Naive B cell (primary cell): ENCODE data around the gene SRCAP. TPM values are rescaled to one million over a fixed set of nuclear protein-coding genes. Genes with fewer than 3 reads are reported as not detected.

ENCODE experiments used
- ATAC-seq, 2 donors: fragments of 150-1000 bp; cut with Tn5 transposase; 2 replicates each; pipeline ENCODE4 v1.10.0; 2021; ENCODE audit warnings: low read depth in 2 of 2, mild to moderate bottlenecking in 2 of 2, moderate library complexity in 2 of 2
- DNase-seq: peaks from one replicate; pipeline ENCODE4 v3.0.0; 2022
- H3K27ac Mint-ChIP-seq, 6 donors: one replicate each; pipeline ENCODE4 v1.8.0; 2020 to 2022; ENCODE audit warnings: mild to moderate bottlenecking in 6 of 6, mixed read lengths in 6 of 6, moderate library complexity in 5 of 6, inconsistent platforms in 2 of 6
- H3K27me3 Mint-ChIP-seq, 3 donors: one replicate each; pipeline ENCODE4 v1.8.0; 2021 to 2022; ENCODE audit warnings: mixed read lengths in 3 of 3, mild to moderate bottlenecking in 1 of 3
- H3K36me3 Mint-ChIP-seq, 2 donors: one replicate each; pipeline ENCODE4 v1.8.0; 2020 to 2022; ENCODE audit warnings: mixed read lengths in 2 of 2, inconsistent platforms in 1 of 2, mild to moderate bottlenecking in 1 of 2
- H3K4me1 Mint-ChIP-seq, 3 donors: one replicate each; pipeline ENCODE4 v1.8.0; 2020 to 2022; ENCODE audit warnings: mixed read lengths in 3 of 3, inconsistent platforms in 1 of 3, mild to moderate bottlenecking in 1 of 3, moderate library complexity in 1 of 3
- H3K4me3 Mint-ChIP-seq, 8 donors: one replicate each; pipeline ENCODE4 v1.8.0; 2020 to 2022; ENCODE audit warnings: mild to moderate bottlenecking in 8 of 8, mixed read lengths in 8 of 8, moderate library complexity in 8 of 8, inconsistent platforms in 2 of 8
- H3K9me3 Mint-ChIP-seq, 7 donors: one replicate each; pipeline ENCODE4 v1.8.0; 2020 to 2022; ENCODE audit warnings: mixed read lengths in 7 of 7, mild to moderate bottlenecking in 5 of 7, inconsistent platforms in 2 of 7, moderate library complexity in 1 of 7
- polyA plus RNA-seq, 6 donors: library from polyadenylated mRNA; unstranded; fragments of 300-500 nt; fragmentation: Illumina TruSeq; gene quantifications; one replicate each; pipeline ENCODE4 v1.2.3, GENCODE V29; 2021; ENCODE audit warnings: low read depth in 6 of 6

The SRCAP gene
- polyA plus RNA-seq, 6 donors from 2014 or later = 11.9 to 41.5 (median 14.8) TPM; not detected in 1

DNA sequence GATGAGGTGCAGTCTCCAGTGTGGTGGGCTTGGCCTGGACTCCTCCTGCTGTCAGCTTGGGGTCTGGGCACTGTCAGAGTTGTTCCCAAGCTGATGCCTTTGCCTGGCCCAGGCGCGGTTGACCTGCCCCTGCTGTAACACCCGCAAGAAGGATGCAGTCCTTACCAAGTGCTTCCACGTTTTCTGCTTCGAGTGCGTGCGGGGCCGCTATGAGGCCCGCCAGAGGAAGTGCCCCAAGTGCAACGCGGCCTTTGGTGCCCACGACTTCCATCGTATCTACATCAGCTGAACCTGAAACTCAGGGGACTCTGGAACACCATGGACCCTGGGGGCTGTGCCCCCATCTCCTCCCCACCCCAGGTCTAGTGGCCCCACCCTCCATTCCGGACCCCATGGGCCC lies 74.9 kb downstream of the SRCAP start:
- Mint-ChIP-seq H3K27ac (no peak overlapping the region), H3K36me3 (peaks cover 3 to 19% of the 10 kb centered on the region in 2 donors), H3K9me3 (no peaks in the 10 kb centered on the region), H3K4me1 (peaks cover 25 to 48% (median 43%) of the 10 kb centered on the region in 3 donors), H3K4me3 (peak overlapping the region in 2 of 8 donors; percentile 6 to 36), H3K27me3 (peaks cover 6 to 17% (median 11%) of the 10 kb centered on the region in 3 donors)
- ATAC-seq (no peak), DNase-seq (no peak)

DNA sequence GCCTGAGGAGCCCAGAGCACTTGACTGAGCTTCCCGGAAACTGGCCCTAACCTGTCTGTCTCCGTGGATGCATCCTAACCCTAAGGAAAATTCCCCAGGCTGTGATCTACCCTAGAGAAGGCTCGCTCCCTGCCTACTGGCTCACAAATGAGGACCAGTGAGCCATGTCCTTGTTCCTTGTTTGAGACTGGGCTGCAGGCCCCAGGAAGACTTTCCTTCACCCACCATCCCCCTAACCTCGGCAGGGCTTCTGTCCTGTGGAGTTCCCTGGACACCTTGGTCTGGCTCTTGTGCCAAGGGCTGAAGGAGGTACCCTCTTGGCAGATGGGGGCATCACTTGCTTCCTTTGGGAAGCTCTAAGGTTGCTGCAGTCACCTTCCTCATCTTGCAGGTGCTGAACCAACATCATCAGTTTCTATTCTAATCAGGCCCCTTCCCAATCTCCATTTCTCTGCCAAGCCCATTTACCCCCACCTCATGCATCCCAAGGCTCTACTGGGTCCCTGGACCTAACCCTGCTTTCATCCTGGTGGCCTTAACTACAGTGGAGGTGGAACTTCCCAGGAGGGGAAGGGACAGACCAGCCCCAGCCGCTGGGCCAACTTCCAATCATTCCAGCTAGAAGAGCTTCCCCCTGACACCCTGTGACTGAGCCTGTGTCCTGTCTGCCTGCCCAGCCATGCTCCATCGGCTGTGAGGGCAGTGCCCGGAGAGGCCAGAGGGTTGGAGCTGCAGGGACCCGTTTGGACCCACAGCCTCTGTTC lies 75.6 kb downstream of the SRCAP start:
- no peak for ATAC-seq
- Mint-ChIP-seq H3K4me1 (peaks cover 25 to 48% (median 42%) of the 10 kb centered on the region in 3 donors), H3K9me3 (no peaks in the 10 kb centered on the region), H3K27ac (peak overlapping the region in 1 of 6 donors; percentile 89), H3K27me3 (peaks cover 6 to 21% (median 11%) of the 10 kb centered on the region in 3 donors), H3K36me3 (peaks cover 0 to 15% of the 10 kb centered on the region in 2 donors), H3K4me3 (peak overlapping the region; percentile 61 to 95 (median 88))
- no peak for DNase-seq

GRCh38 chr16:30775131-30775391 lies 76.1 kb downstream of the SRCAP start:
- peaks cover 6 to 21% (median 11%) of the 10 kb centered on the region in 3 donors for H3K27me3 Mint-ChIP-seq
- H3K36me3 Mint-ChIP-seq = peaks cover 0 to 15% of the 10 kb centered on the region in 2 donors
- H3K9me3 Mint-ChIP-seq = no peaks in the 10 kb centered on the region
- H3K27ac Mint-ChIP-seq = peak overlapping the region in 1 of 6 donors; percentile 42
- peak overlapping the region; percentile 61 to 95 (median 88) for H3K4me3 Mint-ChIP-seq
- DNase-seq (no peak), ATAC-seq (no peak)
- H3K4me1 Mint-ChIP-seq = peaks cover 25 to 48% (median 42%) of the 10 kb centered on the region in 3 donors

GRCh38 chr16:30775392-30776188 lies 76.6 kb downstream of the SRCAP start:
- Mint-ChIP-seq H3K4me1 (peaks cover 25 to 48% (median 42%) of the 10 kb centered on the region in 3 donors), H3K27me3 (peaks cover 6 to 21% (median 11%) of the 10 kb centered on the region in 3 donors), H3K27ac (peak overlapping the region in 1 of 6 donors; percentile 42), H3K4me3 (peak overlapping the region; percentile 61 to 95 (median 88)), H3K36me3 (peaks cover 0 to 15% of the 10 kb centered on the region in 2 donors), H3K9me3 (no peaks in the 10 kb centered on the region)
- DNase-seq = peak; percentile 33
- ATAC-seq = peak; percentile 78 to 80

GRCh38 chr16:30777591-30778297 lies 78.8 kb downstream of the SRCAP start:
- H3K4me1 Mint-ChIP-seq = peaks cover 20 to 39% (median 36%) of the 10 kb centered on the region in 3 donors
- H3K27ac Mint-ChIP-seq = no peak overlapping the region
- DNase-seq (no peak), ATAC-seq (no peak)
- peaks cover 0 to 4% of the 10 kb centered on the region in 2 donors for H3K36me3 Mint-ChIP-seq
- H3K9me3 Mint-ChIP-seq = no peaks in the 10 kb centered on the region
- H3K4me3 Mint-ChIP-seq = peak overlapping the region in 3 of 8 donors; percentile 10 to 61 (median 41)
- H3K27me3 Mint-ChIP-seq = peaks cover 6 to 21% (median 11%) of the 10 kb centered on the region in 3 donors

DNA sequence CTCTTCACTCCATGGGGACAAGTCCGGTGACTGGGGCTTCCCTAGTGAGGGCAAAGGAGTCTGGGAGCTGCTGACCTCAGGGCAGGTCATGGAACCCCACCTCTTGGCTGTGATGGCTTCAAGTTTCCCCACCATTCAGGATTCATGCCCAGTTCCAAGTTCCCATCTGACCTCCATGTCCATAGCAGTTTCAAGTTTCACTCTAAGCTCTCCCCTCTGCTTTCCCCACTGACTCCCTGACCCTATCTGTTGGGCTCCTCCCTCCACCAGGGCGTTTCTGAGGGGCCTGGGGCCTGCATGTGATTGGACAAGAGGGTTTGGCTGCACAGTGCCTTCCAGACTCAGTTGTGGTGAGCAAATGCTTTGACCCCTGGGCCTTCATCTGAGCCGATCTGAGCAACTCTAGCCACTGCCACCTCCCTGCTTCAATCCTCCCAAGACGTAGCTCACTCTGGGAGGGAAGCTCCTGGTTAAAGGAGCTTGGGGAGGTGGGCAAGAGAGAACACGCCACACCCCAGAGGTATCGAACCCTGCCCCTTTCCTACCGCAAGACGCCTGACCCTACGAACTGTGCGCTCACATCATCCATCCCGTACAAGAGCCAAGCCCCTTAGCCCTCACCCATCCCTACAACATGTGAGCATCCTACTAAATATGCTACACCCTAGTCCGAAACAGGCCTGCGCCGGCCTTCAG lies 79.7 kb downstream of the SRCAP start:
- peaks cover 14 to 33% (median 30%) of the 10 kb centered on the region in 3 donors for H3K4me1 Mint-ChIP-seq
- ATAC-seq = no peak
- peaks cover 6 to 21% (median 11%) of the 10 kb centered on the region in 3 donors for H3K27me3 Mint-ChIP-seq
- no peak for DNase-seq
- H3K4me3 Mint-ChIP-seq = peak overlapping the region in 2 of 8 donors; percentile 54 to 73
- H3K27ac Mint-ChIP-seq = peak overlapping the region in 1 of 6 donors; percentile 15
- no peaks in the 10 kb centered on the region for H3K36me3 Mint-ChIP-seq
- H3K9me3 Mint-ChIP-seq = no peaks in the 10 kb centered on the region

- ATAC-seq (no peak), DNase-seq (no peak)
- Mint-ChIP-seq H3K9me3 (no peaks in the 10 kb centered on the region), H3K36me3 (no peaks in the 10 kb centered on the region), H3K27me3 (peaks cover 6 to 21% (median 11%) of the 10 kb centered on the region in 3 donors), H3K27ac (no peak overlapping the region), H3K4me3 (no peak overlapping the region), H3K4me1 (peaks cover 14 to 26% (median 24%) of the 10 kb centered on the region in 3 donors)
Observed at GRCh38 chr16:30779596-30779995, 80.6 kb downstream of the SRCAP start.

GRCh38 chr16:30780021-30780420 lies 81.0 kb downstream of the SRCAP start:
- no peaks in the 10 kb centered on the region for H3K36me3 Mint-ChIP-seq
- H3K4me3 Mint-ChIP-seq = no peak overlapping the region
- no peak overlapping the region for H3K27ac Mint-ChIP-seq

DNA sequence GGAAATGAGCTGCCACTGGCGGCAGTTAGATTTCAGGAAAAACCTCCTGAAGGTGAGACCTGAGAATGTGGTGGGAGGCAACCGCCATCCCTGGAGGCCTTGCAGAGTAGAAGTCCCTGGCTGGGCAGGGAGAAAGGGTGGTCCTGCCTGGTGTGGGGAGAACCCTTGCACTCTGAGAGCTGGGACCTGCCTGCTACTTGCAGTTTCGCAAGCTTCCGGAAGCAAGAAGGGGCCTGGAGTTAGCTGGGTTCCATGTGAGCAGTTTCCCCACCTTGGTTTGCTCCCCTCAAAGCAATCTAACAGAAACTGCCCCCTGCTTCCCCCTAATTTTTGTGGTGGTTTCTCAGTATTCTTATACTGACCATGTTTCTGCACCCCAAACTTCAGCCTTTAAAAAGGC lies 81.6 kb downstream of the SRCAP start:
- no peak for ATAC-seq
- no peaks in the 10 kb centered on the region for H3K9me3 Mint-ChIP-seq

More at GRCh38 chr16:30780021-30780420, 81.0 kb downstream of the SRCAP start:
- DNase-seq (no peak), ATAC-seq (no peak)
- Mint-ChIP-seq H3K9me3 (no peaks in the 10 kb centered on the region), H3K27me3 (peaks cover 6 to 21% (median 11%) of the 10 kb centered on the region in 3 donors), H3K4me1 (peaks cover 12 to 24% (median 22%) of the 10 kb centered on the region in 3 donors)

DNA sequence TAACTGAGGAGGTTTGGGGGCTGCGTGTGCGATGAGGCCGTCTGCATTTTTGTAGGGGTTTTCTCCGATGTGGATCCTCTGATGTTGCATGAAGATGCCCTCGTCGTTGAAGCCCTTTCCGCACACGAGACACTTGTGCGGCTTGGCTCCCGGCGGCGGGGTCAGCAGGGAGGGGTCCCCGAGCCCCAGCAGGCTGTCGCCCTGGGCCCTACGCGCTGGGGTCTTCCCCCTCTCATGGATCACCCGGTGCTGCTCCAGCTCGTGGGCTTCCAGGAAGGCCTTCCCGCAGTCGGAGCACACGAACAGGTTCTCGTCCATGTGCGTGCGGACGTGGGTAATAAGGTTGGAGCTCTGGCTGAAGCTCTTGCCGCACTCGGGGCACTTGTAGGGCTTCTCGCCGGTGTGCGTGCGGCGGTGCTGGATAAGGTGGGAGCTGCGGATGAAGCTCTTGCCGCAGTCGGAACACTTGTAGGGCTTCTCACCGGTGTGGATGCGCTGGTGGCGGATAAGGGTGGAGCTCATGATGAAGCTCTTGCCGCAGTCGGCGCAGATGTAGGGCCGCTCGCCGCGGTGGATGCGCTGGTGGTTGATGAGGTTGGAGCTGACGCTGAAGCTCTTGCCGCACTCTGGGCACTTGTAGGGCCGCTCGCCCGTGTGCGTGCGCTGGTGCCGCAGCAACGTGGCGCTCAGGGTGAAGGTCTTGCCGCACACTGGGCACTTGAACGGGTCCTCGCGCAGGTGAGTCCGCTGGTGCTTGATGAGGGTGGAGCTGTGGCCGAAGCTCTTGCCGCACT lies 83.7 kb downstream of the SRCAP start:
- ATAC-seq (no peak), DNase-seq (no peak)
- no peak overlapping the region for H3K27ac Mint-ChIP-seq
- peaks cover 0 to 10% (median 0%) of the 10 kb centered on the region in 3 donors for H3K27me3 Mint-ChIP-seq
- no peak overlapping the region for H3K4me3 Mint-ChIP-seq
- no peaks in the 10 kb centered on the region for H3K36me3 Mint-ChIP-seq
- no peaks in the 10 kb centered on the region for H3K9me3 Mint-ChIP-seq
- H3K4me1 Mint-ChIP-seq = peaks cover 16 to 26% (median 18%) of the 10 kb centered on the region in 3 donors

More for the DNA sequence above, 81.6 kb downstream of the SRCAP start:
- Mint-ChIP-seq H3K27me3 (peaks cover 6 to 21% (median 11%) of the 10 kb centered on the region in 3 donors), H3K36me3 (no peaks in the 10 kb centered on the region), H3K4me1 (peaks cover 10 to 24% (median 18%) of the 10 kb centered on the region in 3 donors), H3K27ac (no peak overlapping the region), H3K4me3 (no peak overlapping the region)
- DNase-seq = no peak

GRCh38 chr16:30783280-30784109 lies 84.5 kb downstream of the SRCAP start:
- no peak overlapping the region for H3K27ac Mint-ChIP-seq
- ATAC-seq (no peak), DNase-seq (no peak)
- H3K4me3 Mint-ChIP-seq = no peak overlapping the region
- no peaks in the 10 kb centered on the region for H3K36me3 Mint-ChIP-seq
- peaks cover 21 to 30% (median 22%) of the 10 kb centered on the region in 3 donors for H3K4me1 Mint-ChIP-seq
- peaks cover 0 to 7% (median 3%) of the 10 kb centered on the region in 3 donors for H3K27me3 Mint-ChIP-seq
- no peaks in the 10 kb centered on the region for H3K9me3 Mint-ChIP-seq
